SU-DHL-6 (cell line): ENCODE measurements around the gene KY.

Source experiments
- H2AFZ ChIP-seq: fragments of 200-600 bp; sonication (generic); 2 replicates; pipeline ENCODE4 v1.6.1; 2014; ENCODE audit warnings: low read depth, mild to moderate bottlenecking, moderate library complexity, mixed read lengths, antibody characterized with exemption, low read length; ENCODE audit not compliant: severe bottlenecking
- H3F3A ChIP-seq: fragments of 200-600 bp; shearing (Covaris generic); 2 replicates; pipeline ENCODE4 v1.6.0; 2016; ENCODE audit warnings: antibody characterized with exemption, mild to moderate bottlenecking; ENCODE audit not compliant: insufficient read depth
- H3K27ac ChIP-seq: fragments of 200-600 bp; sonication (generic); 2 replicates; pipeline ENCODE4 v1.5.1; 2016; ENCODE audit warnings: low read depth, mild to moderate bottlenecking, low read length, moderate library complexity, mixed read lengths
- H3K27me3 ChIP-seq: fragments of 200-600 bp; sonication (generic), shearing (Covaris generic); 2 replicates; pipeline ENCODE4 v1.6.0; 2014; ENCODE audit warnings: mild to moderate bottlenecking, low read length
- H3K36me3 ChIP-seq: fragments of 200-600 bp; sonication (generic); 2 replicates; pipeline ENCODE4 v1.6.1; 2014; ENCODE audit warnings: mild to moderate bottlenecking, low read length, mixed read lengths
- H3K4me2 ChIP-seq: fragments of 300-600, 200-600 bp; shearing (Covaris generic), sonication (generic); 2 replicates; pipeline ENCODE4 v1.6.0; 2014; ENCODE audit warnings: low read length, low read depth, mild to moderate bottlenecking; ENCODE audit not compliant: poor library complexity, severe bottlenecking
- H3K4me3 ChIP-seq: fragments of 200-600 bp; sonication (generic); 2 replicates; pipeline ENCODE4 v1.5.1; 2014; ENCODE audit warnings: antibody characterized with exemption, low read length, mild to moderate bottlenecking, mixed read lengths; ENCODE audit not compliant: insufficient read depth, poor library complexity, severe bottlenecking
- H3K79me2 ChIP-seq: fragments of 200-600 bp; sonication (generic); 2 replicates; pipeline ENCODE4 v1.6.1; 2014; ENCODE audit warnings: mild to moderate bottlenecking, low read length, moderate library complexity; ENCODE audit not compliant: insufficient read depth
- H3K9ac ChIP-seq: fragments of 200-600 bp; sonication (generic); 2 replicates; pipeline ENCODE4 v1.7.0; 2014; ENCODE audit warnings: mild to moderate bottlenecking, low read length
- H3K9me2 ChIP-seq: fragments of 200-600 bp; sonication (generic); replicated peaks from 2 replicates; pipeline ENCODE4 v1.6.1; 2014; ENCODE audit warnings: low read length; ENCODE audit not compliant: insufficient read depth
- H3K9me3 ChIP-seq: fragments of 200-600 bp; sonication (generic); 2 replicates; pipeline ENCODE4 v1.6.1; 2014; ENCODE audit warnings: low read length, mixed read lengths; ENCODE audit not compliant: insufficient read depth
- H4K20me1 ChIP-seq: fragments of 200-600 bp; sonication (generic); 2 replicates; pipeline ENCODE4 v1.6.1; 2014; ENCODE audit warnings: low read depth, mild to moderate bottlenecking, antibody characterized with exemption, low read length, moderate library complexity, mixed read lengths
- CTCF ChIP-seq: fragments of 200-600 bp; sonication (generic); IDR thresholded peaks from one replicate; pipeline ENCODE4 v1.5.1; 2017; ENCODE audit warnings: antibody characterized with exemption, mild to moderate bottlenecking, low read length, moderate library complexity; ENCODE audit not compliant: insufficient read depth, poor library complexity, severe bottlenecking
- EZH2phosphoT487 ChIP-seq: fragments of 200-600 bp; sonication (generic), shearing (Covaris generic); conservative IDR thresholded peaks from 2 replicates; pipeline ENCODE4 v1.6.1; 2018; ENCODE audit warnings: mild to moderate bottlenecking, antibody characterized with exemption, low read length, moderate library complexity, mixed read lengths

Gene KY

DNA sequence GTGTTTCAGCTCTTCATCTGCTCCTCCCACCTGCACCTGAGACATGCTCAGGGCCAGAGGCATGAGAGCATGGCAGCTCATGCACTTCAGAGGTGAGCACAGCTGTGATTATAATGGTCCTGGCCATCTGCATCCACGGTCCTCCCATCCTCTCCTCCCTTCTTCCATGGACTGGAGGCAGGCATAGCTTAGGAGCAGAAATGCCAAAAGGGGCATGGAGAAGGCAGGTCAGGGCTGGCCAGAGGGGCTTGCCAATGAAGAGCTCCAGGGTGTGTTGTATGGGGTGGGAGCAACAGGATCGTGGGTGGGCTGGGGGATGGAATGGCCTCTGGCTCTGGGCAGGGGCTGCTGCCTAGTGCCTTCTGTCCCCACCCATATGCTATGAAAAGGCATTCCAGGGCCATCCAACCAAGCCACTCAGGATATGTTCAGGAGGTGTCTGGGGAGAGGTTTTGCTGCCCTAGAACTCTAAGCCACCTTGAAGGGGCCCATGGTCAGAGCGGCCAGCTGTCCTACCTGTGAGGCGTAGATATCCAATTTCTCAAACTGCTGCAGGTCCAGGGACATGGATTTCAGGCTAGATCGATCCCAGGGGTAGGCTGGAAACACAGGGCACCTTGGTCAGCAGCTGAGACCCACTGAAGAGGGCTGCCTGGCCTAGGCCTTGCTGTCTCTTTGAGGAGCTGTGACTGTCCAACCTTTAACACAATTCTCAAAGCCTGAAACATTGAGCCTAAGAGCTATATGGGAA lies 26.1 kb downstream of the KY start:
- Histone ChIP-seq H3K9me2 (no peaks in the 10 kb centered on the region), H3K79me2 (no peaks in the 10 kb centered on the region), H3K4me3 (no peak overlapping the region), H3K9ac (no peak overlapping the region), H4K20me1 (no peaks in the 10 kb centered on the region), H3F3A (no peaks in the 10 kb centered on the region), H3K4me2 (no peak overlapping the region), H3K36me3 (no peaks in the 10 kb centered on the region), H3K27ac (no peak overlapping the region), H3K9me3 (no peaks in the 10 kb centered on the region), H3K27me3 (no peaks in the 10 kb centered on the region), H2AFZ (no peak overlapping the region)
- no peak for TF ChIP-seq EZH2phosphoT487
- no peak for TF ChIP-seq CTCF

- H3K36me3 ChIP-seq, result no peaks in the 10 kb centered on the region
- no peak overlapping the region for H3K4me3 ChIP-seq
- no peaks in the 10 kb centered on the region for H3K9me2 ChIP-seq
- no peaks in the 10 kb centered on the region for H4K20me1 ChIP-seq
- H3K4me2 ChIP-seq, result no peak overlapping the region
- H3K27me3 ChIP-seq, result no peaks in the 10 kb centered on the region
- H3K27ac ChIP-seq, result no peak overlapping the region
- no peak overlapping the region for H3K9ac ChIP-seq
- TF ChIP-seq EZH2phosphoT487 (no peak), CTCF (no peak)
- H2AFZ ChIP-seq, result no peak overlapping the region
- H3F3A ChIP-seq, result no peaks in the 10 kb centered on the region
- no peaks in the 10 kb centered on the region for H3K79me2 ChIP-seq
- no peaks in the 10 kb centered on the region for H3K9me3 ChIP-seq
Measured at GRCh38 chr3:134623615-134624245, 27.1 kb downstream of the KY start.

GRCh38 chr3:134622806-134623365 lies 27.9 kb downstream of the KY start:
- Histone ChIP-seq H3K9me2 (no peaks in the 10 kb centered on the region), H2AFZ (no peak overlapping the region), H3K79me2 (no peaks in the 10 kb centered on the region), H3K27ac (no peak overlapping the region), H3K4me3 (no peak overlapping the region), H3K4me2 (no peak overlapping the region), H3K9ac (no peak overlapping the region), H4K20me1 (no peaks in the 10 kb centered on the region), H3K36me3 (no peaks in the 10 kb centered on the region), H3F3A (no peaks in the 10 kb centered on the region), H3K27me3 (no peaks in the 10 kb centered on the region), H3K9me3 (no peaks in the 10 kb centered on the region)
- TF ChIP-seq CTCF (no peak), EZH2phosphoT487 (no peak)
